ENCODE results near the gene RRAGC.
A peak's percentile ranks its signal among the peaks of the same experiment; 100 is the strongest.
"Not testable (repeated sequence)": the region's sequence is repeated elsewhere in the genome, so short reads cannot be mapped to it uniquely, and the experiment has no call there.

Gene RRAGC

GRCh38 chr1:38858833-38859560 lies 575 bp downstream of the RRAGC start:
- DNase-seq (ENCODE audit: low read depth): peak; percentile 30

DNA sequence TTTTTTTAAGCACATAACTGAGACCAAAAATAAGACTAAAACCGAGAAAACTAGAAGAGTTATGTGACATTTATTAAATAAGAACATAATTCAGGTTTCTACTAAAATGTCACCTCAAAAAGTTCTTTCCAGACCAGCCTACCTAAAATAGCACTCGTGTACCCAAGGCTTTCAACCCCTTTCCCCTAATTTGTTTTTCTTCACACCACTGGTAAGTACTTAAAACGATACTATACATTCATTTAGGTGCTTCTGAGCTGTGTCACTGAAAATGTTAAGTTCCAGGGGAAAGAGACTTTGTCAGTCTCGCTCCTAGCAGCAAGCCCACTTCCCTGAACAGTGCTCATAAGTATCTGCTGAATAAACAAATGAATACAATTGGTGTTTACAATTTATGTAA lies 6.8 kb downstream of the RRAGC start:
- no peak for DNase-seq (ENCODE audit: low read depth)

DNA sequence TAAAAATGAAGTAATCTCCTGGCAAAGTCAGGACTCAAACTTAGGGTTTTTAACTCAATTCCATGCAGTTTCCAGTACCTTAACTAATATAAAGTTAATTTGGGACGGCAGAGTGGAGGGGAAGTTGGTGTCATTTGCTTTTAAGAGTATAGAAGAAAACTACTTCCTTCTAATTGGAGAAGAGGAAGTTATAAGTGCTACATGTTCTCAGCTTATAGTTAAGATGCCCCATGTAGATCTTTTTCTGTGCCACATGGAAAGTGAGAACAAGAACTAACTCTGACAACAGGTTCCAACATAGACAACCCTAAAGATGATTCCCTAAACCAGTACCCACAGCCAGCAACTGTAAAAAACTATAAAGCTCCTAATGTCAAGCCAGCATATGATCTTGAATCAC lies 11.5 kb downstream of the RRAGC start:
- DNase-seq (ENCODE audit: low read depth): no peak

GRCh38 chr1:38846210-38846609 lies 13.4 kb downstream of the RRAGC start:
- DNase-seq (ENCODE audit: low read depth): no peak

- not testable (repeated sequence) for DNase-seq (ENCODE audit: low read depth)
Observed at GRCh38 chr1:38845088-38845487, 14.5 kb downstream of the RRAGC start.

DNA sequence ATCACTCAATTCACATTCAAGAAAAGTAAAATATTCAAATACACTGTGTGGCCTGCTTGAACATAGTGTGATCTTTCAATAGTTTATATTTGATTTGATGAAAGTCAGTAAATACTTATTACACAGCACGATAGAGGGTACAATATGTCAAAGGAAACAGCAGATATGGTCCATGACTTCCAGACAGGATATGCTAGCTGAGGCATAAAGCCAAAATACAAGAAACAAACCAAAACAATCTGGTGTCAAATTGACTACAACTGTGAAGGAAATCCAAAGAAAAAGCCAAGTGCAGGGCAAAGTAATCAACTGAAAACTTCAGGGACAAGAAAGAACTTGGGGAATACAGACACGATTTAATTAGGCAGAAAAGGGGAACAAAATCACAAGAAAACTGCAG lies 19.3 kb downstream of the RRAGC start:
- no peak for DNase-seq (ENCODE audit: low read depth)

- no peak for DNase-seq (ENCODE audit: low read depth)
Observed at GRCh38 chr1:38839363-38839762, 20.2 kb downstream of the RRAGC start.

- DNase-seq (ENCODE audit: low read depth): not testable (repeated sequence)
Observed at GRCh38 chr1:38836316-38836715, 23.3 kb downstream of the RRAGC start.

- DNase-seq (ENCODE audit: low read depth): peak; percentile 78
Observed at GRCh38 chr1:38834937-38835827, 24.4 kb downstream of the RRAGC start.

DNA sequence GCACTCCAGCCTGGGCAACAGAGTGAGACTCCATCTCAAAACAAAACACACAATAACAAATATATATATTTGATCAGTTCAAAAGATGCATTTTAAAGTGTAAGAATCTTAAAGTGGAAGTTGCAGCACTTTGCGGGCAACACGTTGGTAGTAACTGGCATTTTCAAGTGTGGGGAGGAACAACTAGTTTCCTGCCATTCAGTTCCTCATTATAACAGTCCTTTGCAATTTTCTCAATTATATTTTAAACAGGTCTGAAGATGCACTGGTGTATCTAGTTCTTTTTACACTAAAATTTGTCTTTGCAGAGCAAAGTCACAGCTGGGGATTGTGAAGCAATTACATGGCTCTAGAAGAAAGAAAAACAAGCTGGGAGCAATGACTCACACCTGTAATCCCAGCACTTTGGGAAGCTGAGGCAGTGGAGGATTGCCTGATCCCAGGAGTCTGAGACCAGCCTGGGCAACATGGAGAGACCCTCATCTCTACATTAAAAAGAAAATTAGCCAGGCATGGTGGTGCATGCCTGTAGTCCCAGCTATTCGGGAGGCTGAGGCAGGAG lies 25.3 kb downstream of the RRAGC start:
- no peak for DNase-seq (ENCODE audit: low read depth)

DNA sequence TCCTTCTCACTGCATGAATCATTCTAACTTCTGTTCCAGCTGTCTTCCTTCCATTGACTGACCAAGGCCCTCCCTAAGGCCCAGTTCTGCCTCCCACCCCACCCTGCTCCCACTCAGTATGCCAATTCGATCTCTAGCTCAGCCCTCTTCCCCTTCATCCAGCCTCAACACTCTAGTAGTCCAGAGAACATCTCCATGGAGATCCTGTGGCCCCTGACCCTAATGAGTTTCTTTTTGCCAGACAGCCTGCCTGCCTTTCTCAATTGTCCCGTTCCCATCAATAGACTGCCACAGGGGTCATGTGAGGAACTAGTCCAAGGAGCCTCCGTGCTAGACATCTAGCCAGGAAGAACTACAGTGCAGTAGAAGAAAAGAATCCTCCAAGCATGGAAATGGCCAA lies 26.4 kb downstream of the RRAGC start:
- DNase-seq (ENCODE audit: low read depth): no peak

DNA sequence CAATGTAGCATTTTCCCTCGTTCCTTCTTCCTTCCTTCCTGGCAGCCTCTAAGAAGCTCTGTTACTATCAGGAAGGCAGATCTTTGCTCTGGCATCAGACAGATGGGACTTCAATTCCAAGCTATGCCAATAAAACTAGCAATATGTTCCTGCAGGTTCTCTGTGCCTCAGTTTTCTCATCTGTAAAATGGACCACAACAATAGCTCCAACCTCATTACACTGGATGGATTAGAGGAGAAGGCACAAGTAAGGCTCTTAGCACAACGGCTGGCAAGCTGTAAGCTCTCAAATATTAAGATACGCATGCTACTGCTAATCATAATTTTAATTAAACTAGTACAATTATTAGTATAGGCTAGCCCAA lies 27.2 kb downstream of the RRAGC start:
- DNase-seq (ENCODE audit: low read depth): no peak

DNA sequence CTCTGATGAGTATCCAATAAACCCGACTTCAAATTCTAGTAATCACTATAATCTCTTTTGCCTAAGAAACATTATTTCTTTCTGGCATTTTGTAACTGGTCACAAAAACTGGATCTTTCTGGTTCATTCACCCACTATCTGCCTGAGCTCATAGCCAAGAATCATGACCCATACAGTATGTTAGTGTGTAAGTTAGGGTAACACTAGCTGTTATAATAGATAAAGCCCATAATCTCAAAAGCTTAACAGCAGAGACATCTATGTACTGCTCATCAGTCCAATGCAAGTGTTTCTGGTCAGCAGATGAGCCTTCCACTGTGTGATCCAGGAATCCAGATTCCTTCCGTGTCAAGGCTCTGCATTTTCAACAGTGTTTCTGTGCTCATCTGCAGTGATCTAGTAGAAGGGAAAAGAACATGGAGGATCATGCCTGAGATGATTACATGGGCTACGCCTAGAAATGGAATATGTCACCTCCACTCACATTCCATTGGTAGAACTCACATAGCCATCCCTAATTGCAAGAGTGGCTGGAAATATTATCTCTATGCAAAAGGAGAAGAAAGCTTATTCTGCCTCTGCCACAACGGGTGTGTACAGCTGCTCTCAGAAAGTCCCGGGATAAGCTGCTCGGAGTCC lies 27.7 kb downstream of the RRAGC start:
- DNase-seq (ENCODE audit: low read depth): no peak

GRCh38 chr1:38829368-38829767 lies 30.2 kb downstream of the RRAGC start:
- no peak for DNase-seq (ENCODE audit: low read depth)

- DNase-seq (ENCODE audit: low read depth): no peak
Observed at GRCh38 chr1:38827318-38827717, 32.3 kb downstream of the RRAGC start.

- DNase-seq (ENCODE audit: low read depth): no peak
Observed at GRCh38 chr1:38826886-38827285, 32.7 kb downstream of the RRAGC start.

GRCh38 chr1:38826262-38826661 lies 33.3 kb downstream of the RRAGC start:
- DNase-seq (ENCODE audit: low read depth): no peak

GRCh38 chr1:38820860-38821259 lies 38.7 kb downstream of the RRAGC start:
- no peak for DNase-seq (ENCODE audit: low read depth)

GRCh38 chr1:38819516-38819915 lies 40.1 kb downstream of the RRAGC start:
- DNase-seq (ENCODE audit: low read depth): no peak

GRCh38 chr1:38819040-38819439 lies 40.5 kb downstream of the RRAGC start:
- no peak for DNase-seq (ENCODE audit: low read depth)

DNA sequence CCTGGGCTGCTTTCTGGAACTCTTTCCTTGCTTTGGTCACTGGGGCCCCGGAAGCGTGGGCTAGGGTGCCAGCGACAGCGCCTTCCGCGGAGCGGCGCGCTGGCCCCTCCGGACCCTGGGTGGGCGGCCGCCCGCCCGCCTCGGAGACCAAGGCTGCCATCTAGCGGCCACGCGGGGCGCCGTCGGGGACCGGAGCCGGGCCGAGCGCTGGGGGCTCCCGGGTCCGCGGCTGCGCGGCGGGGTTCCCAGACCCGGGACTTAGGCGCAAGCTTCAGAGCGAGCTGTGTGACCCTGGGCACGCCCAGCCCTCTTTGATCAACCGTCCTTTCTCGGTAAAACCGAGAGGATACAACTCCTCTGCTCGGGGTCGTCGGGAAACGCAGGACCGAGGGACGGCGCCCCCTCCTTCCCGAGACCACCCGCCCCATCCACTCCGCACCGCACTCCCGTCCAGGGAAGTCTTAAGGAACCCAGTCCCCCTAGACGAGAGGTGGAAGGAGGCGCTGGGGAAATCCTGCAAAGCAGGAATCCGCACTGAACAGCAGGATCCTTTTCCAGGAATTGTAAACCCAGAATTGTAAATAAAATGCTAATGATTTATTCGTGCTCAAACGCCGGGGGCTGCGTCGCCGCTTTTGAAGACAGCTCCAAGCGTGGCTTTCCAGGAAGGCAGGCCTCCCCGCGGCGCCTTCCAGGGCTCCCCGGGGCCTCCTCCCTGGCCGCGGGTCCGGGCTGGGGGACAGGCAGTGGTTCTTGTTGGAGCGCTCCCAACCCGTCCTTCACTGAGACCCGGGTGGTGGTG lies 41.2 kb downstream of the RRAGC start:
- DNase-seq (ENCODE audit: low read depth): no peak
